NT2/D1 (cell line): Measurements from ENCODE around the gene CRYBG1.
"Not testable (repeated sequence)": the region's sequence is repeated elsewhere in the genome, so short reads cannot be mapped to it uniquely, and the experiment has no call there.

Experiments
- DNase-seq: peaks from one replicate; pipeline ENCODE4 v3.0.0-alpha.2; 2011; ENCODE audit warnings: low read depth, low spot score
- H3K27me3 ChIP-seq: 2 replicates; pipeline ENCODE4 v1.6.0; 2011; ENCODE audit warnings: mild to moderate bottlenecking; ENCODE audit not compliant: insufficient read length, insufficient read depth
- H3K36me3 ChIP-seq: 2 replicates; pipeline ENCODE4 v1.6.1; 2011; ENCODE audit warnings: mild to moderate bottlenecking, low read length, mixed read lengths; ENCODE audit not compliant: insufficient read depth, insufficient read length
- H3K4me1 ChIP-seq: 2 replicates; pipeline ENCODE4 v1.5.1; 2011; ENCODE audit not compliant: insufficient read depth, insufficient read length
- H3K4me3 ChIP-seq: 2 replicates; pipeline ENCODE4 v1.5.1; 2011; ENCODE audit warnings: low read depth; ENCODE audit not compliant: insufficient read length
- H3K9ac ChIP-seq: 2 replicates; pipeline ENCODE4 v1.6.0; 2011; ENCODE audit warnings: low read depth; ENCODE audit not compliant: insufficient read length
- H3K9me3 ChIP-seq: 2 replicates; pipeline ENCODE4 v1.5.1; 2011; ENCODE audit warnings: mild to moderate bottlenecking, low read length; ENCODE audit not compliant: insufficient read depth
- SUZ12 ChIP-seq: IDR thresholded peaks from 2 replicates; pipeline ENCODE4 v1.6.1; 2011; ENCODE audit not compliant: insufficient read length, insufficient read depth; ENCODE audit errors: extremely low read depth
- YY1 ChIP-seq: IDR thresholded peaks from 2 replicates; pipeline ENCODE4 v1.6.1; 2011; ENCODE audit not compliant: insufficient read length, insufficient read depth
- ZNF274 ChIP-seq: IDR thresholded peaks from 2 replicates; pipeline ENCODE4 v1.6.1; 2011; ENCODE audit warnings: mild to moderate bottlenecking, low read depth, low read length

Gene CRYBG1

GRCh38 chr6:106549521-106549920 is 189.0 kb downstream of the CRYBG1 start:
- no peaks in the 10 kb centered on the region for H3K4me1 ChIP-seq
- TF ChIP-seq YY1 (no peak), ZNF274 (no peak), SUZ12 (no peak)
- no peaks in the 10 kb centered on the region for H3K36me3 ChIP-seq
- H3K27me3 ChIP-seq: no peaks in the 10 kb centered on the region
- DNase-seq: no peak
- H3K4me3 ChIP-seq: no peak overlapping the region
- H3K9ac ChIP-seq: no peak overlapping the region
- H3K9me3 ChIP-seq: no peaks in the 10 kb centered on the region; the same call in 1 of the 2 replicates

- TF ChIP-seq ZNF274 (no peak), SUZ12 (no peak), YY1 (no peak)
- Histone ChIP-seq H3K9me3 (no peaks in the 10 kb centered on the region; the same call in 1 of the 2 replicates), H3K27me3 (no peaks in the 10 kb centered on the region), H3K9ac (no peak overlapping the region), H3K36me3 (no peaks in the 10 kb centered on the region), H3K4me1 (no peaks in the 10 kb centered on the region), H3K4me3 (no peak overlapping the region)
- no peak for DNase-seq
Observed at GRCh38 chr6:106551155-106551554, 190.6 kb downstream of the CRYBG1 start.

DNA sequence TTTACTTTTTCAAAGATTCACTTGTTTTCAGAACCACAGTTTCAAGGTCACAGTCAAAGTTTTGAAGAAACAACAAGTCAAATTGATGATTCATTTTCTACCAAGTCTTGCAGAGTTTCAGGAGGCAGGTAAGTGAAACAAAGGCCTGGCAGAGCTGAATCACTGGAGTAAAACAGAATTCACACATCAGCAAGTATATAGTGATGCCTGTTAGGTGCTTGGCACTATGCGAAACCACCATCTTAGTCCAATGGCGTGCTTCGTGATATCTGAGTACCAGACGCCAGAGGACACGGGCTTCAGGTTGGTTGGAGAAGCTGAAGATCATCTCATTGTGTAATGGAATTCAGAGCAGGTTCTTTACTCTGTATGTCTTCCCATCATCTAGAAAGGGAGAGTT is 192.9 kb downstream of the CRYBG1 start:
- H3K4me3 ChIP-seq: no peak overlapping the region
- no peaks in the 10 kb centered on the region for H3K27me3 ChIP-seq
- H3K9me3 ChIP-seq: no peaks in the 10 kb centered on the region; the same call in 1 of the 2 replicates
- TF ChIP-seq YY1: no peak
- TF ChIP-seq ZNF274: no peak
- TF ChIP-seq SUZ12: no peak
- H3K4me1 ChIP-seq: no peaks in the 10 kb centered on the region
- DNase-seq: no peak
- no peaks in the 10 kb centered on the region for H3K36me3 ChIP-seq
- H3K9ac ChIP-seq: no peak overlapping the region

GRCh38 chr6:106555767-106556166 is 195.2 kb downstream of the CRYBG1 start:
- Histone ChIP-seq H3K36me3 (no peaks in the 10 kb centered on the region), H3K4me3 (no peak overlapping the region), H3K9me3 (no peaks in the 10 kb centered on the region; the same call in 1 of the 2 replicates), H3K4me1 (no peaks in the 10 kb centered on the region), H3K27me3 (no peaks in the 10 kb centered on the region), H3K9ac (no peak overlapping the region)
- TF ChIP-seq ZNF274 (no peak), YY1 (no peak), SUZ12 (no peak)
- DNase-seq: no peak

DNA sequence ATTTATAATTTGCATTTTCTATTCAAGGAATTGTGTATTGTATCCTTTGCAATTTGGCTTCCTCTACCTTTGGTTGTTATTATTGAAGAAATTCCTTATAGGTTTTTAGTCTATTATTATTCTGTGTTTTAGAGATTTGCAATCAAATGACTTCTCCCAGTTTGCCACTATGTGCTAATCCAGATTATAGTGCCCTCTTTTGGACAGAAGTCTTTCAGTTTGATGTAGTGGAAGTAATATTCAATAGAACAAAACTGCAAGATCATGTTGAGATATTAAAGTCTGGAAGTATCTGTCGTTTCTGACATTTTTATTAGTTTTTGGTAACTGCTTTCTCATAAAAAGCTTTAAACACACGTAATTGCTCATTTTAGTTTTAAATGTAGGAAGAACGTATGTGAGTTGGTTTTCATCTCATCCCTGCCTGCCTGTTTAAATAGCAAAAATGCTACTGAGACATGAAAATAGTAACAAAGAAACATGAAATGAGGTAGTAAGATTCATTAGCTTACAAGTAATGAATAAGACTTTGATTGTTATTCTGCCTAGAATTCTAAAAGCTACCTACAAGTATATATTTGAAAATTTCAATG is 195.9 kb downstream of the CRYBG1 start:
- no peak for TF ChIP-seq ZNF274
- no peak for TF ChIP-seq SUZ12
- no peak for TF ChIP-seq YY1
- no peak overlapping the region for H3K4me3 ChIP-seq
- no peak for DNase-seq
- no peak overlapping the region for H3K9ac ChIP-seq
- H3K36me3 ChIP-seq: no peaks in the 10 kb centered on the region
- no peaks in the 10 kb centered on the region for H3K27me3 ChIP-seq
- no peaks in the 10 kb centered on the region for H3K9me3 ChIP-seq
- H3K4me1 ChIP-seq: no peaks in the 10 kb centered on the region

GRCh38 chr6:106557837-106558236 is 197.3 kb downstream of the CRYBG1 start:
- TF ChIP-seq YY1 (no peak), SUZ12 (no peak), ZNF274 (no peak)
- no peak overlapping the region for H3K9ac ChIP-seq
- no peaks in the 10 kb centered on the region for H3K4me1 ChIP-seq
- no peaks in the 10 kb centered on the region for H3K9me3 ChIP-seq
- H3K36me3 ChIP-seq: no peaks in the 10 kb centered on the region
- no peak overlapping the region for H3K4me3 ChIP-seq
- DNase-seq: no peak
- H3K27me3 ChIP-seq: no peaks in the 10 kb centered on the region

- Histone ChIP-seq H3K4me1 (no peaks in the 10 kb centered on the region), H3K27me3 (no peaks in the 10 kb centered on the region), H3K9ac (no peak overlapping the region), H3K9me3 (no peaks in the 10 kb centered on the region), H3K36me3 (no peaks in the 10 kb centered on the region), H3K4me3 (no peak overlapping the region)
- TF ChIP-seq YY1 (no peak), SUZ12 (no peak), ZNF274 (no peak)
- DNase-seq: no peak
Observed at GRCh38 chr6:106558364-106558763, 197.8 kb downstream of the CRYBG1 start.

GRCh38 chr6:106559659-106560058 is 199.1 kb downstream of the CRYBG1 start:
- not testable (repeated sequence) for H3K9ac ChIP-seq, H3K36me3 ChIP-seq, H3K27me3 ChIP-seq

More at GRCh38 chr6:106559659-106560058, 199.1 kb downstream of the CRYBG1 start:
- not testable (repeated sequence) for H3K9me3 ChIP-seq, H3K4me3 ChIP-seq, H3K4me1 ChIP-seq, DNase-seq
